DMS 273 (cell line): Measurements from ENCODE around the gene KLF11.
"Not testable (repeated sequence)": the region's sequence is repeated elsewhere in the genome, so short reads cannot be mapped to it uniquely, and the experiment has no call there.

Source experiments
- DNase-seq: peaks from one replicate; lab custom pipeline; 2025; ENCODE audit not compliant: unreplicated experiment; lab: John Stamatoyannopoulos, UW

Gene KLF11

DNA sequence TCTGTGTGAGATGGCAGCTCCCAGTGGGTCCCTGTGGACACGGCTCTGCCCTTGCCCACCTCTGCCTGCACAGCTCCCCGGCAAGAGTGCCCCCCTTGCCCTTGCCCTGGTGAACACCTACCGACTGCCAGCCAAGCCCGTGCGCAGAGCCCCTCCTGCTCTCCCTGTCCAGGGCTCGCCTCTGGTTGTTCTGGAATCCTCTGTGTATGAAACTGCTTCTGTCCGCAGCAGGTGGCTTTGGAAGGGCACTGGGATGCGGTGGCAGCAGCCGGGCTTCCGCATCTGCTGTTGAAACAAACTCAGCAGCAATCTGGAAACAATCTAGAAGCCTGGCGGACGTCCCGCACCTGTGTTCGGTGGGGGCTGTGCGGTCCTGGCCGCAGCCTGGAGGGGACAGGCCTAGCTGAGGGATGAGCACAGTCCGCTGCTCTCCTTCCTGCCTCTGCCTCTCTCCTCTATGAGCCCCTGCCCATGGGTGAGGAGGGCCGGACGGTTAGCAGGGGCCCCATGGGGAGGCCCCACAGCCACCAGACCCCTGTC, 34.0 kb upstream of the KLF11 start:
- no peak for DNase-seq

DNA sequence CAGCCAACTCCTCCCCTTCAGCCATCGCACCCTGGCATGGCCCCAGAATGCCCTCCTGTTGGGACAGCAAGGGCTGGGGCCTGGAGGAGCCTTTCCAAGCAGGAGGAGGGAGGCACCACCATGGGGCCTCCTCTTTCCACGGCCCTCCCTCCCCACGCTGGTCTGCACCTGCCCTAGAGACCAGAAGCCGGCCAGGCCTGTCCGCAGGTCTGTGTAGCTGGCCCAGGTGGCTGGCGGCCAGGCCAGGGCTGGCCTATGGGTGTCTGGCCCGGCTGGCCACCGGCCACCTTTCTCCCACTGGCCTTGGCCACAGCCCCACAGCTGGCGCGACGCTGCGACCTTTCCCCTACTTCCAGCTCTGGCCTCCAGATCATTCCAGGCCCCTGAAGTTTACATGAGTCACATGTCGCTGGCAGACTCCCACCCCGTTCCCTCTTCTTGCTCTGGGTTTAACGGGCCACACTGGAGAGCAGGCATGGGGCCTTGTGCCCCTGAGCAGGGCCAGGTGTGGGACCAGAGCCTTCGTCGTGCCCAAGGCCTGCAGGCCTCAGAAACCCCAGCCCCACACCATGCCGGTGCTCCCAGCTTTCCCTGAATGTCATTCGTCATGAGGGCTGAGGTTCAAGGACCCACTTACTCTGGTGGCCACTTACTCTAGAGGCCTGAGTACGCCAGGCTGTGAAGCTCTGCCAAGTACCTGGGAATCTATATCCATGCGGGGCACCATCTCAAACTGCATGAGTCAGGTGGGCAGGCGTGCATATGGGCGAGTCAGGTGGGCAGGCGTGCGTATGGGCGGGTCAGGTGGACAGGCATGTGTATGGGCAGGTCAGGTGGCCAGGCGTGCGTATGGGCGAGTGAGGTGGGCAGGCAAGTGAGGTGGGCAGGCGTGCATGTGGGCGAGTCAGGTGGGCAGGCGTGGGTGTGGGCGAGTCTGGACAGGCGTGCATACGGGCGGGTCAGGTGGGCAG, 33.3 kb upstream of the KLF11 start:
- DNase-seq: no peak

DNA sequence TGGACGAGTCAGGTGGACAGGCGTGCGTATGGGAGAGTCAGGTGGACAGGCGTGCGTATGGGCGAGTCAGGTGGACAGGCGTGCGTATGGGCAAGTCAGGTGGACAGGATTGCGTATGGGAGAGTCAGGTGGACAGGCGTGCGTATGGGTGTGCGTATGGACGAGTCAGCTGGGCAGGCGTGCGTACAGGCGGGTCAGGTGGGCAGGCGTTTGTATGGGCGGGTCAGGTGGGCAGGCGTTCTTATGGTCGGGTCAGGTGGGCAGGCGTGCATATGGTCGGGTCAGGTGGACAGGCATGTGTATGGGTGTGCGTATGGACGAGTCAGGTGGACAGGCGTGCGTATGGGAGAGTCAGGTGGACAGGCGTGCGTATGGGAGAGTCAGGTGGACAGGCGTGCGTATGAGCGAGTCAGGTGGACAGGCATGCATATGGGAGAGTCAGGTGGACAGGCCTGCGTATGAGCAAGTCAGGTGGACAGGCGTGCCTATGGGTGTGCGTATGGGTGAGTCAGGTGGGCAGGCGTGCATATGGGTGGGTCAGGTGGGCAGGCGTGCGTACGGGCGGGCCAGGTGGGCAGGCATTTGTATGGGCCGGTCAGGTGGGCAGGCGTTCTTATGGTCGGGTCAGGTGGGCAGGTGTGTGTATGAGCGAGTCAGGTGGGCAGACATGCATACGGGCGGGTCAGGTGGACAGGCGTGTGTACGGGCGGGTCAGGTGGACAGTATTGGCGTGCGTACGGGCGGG, 32.3 kb upstream of the KLF11 start:
- not testable (repeated sequence) for DNase-seq

- DNase-seq: not testable (repeated sequence)
These were observed 31.6 kb upstream of the KLF11 start for GRCh38 chr2:10011606-10012325.

GRCh38 chr2:10012366-10012962, 30.9 kb upstream of the KLF11 start:
- DNase-seq: not testable (repeated sequence)

DNA sequence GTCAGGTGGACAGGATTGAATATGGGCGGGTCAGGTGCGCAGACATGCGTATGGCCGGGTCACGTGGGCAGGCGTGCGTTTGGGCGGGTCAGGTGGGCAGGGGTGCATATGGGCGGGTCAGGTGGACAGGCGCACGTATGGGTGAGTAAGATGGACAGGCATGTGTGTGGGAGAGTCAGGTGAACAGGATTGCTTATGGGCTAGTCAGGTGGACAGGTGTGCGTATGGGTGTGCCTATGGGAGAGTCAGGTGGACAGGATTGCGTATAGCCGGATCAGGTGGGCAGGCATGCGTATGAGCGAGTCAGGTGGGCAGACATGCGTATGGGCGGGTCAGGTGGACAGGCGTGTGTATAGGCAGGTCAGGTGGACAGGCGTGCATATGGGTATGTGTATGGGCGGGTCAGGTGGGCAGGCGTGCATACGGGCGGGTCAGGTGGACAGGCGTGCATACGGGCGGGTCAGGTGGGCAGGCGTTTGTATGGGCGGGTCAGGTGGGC, 30.3 kb upstream of the KLF11 start:
- DNase-seq: no peak

DNA sequence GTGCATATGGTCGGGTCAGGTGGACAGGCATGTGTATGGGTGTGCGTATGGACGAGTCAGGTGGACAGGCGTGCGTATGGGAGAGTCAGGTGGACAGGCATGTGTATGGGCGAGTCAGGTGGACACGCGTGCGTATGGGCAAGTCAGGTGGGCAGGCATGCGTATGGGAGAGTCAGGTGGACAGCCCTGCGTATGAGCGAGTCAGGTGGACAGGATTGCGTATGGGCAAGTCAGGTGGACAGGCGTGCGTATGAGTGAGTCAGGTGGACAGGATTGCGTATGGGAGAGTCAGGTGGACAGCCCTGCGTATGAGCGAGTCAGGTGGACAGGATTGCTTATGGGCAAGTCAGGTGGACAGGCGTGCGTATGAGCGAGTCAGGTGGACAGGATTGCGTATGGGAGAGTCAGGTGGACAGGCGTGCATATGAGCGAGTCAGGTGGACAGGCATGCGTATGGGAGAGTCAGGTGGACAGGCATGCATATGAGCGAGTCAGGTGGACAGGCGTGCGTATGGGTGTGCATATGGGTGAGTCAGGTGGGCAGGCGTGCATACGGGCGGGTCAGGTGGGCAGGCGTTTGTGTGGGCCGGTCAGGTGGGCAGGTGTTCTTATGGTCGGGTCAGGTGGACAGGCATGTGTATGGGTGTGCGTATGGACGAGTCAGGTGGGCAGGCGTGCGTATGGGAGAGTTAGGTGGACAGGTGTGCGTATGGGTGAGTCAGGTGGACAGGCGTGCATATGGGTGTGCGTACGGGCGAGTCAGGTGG, 29.5 kb upstream of the KLF11 start:
- DNase-seq: not testable (repeated sequence)

DNA sequence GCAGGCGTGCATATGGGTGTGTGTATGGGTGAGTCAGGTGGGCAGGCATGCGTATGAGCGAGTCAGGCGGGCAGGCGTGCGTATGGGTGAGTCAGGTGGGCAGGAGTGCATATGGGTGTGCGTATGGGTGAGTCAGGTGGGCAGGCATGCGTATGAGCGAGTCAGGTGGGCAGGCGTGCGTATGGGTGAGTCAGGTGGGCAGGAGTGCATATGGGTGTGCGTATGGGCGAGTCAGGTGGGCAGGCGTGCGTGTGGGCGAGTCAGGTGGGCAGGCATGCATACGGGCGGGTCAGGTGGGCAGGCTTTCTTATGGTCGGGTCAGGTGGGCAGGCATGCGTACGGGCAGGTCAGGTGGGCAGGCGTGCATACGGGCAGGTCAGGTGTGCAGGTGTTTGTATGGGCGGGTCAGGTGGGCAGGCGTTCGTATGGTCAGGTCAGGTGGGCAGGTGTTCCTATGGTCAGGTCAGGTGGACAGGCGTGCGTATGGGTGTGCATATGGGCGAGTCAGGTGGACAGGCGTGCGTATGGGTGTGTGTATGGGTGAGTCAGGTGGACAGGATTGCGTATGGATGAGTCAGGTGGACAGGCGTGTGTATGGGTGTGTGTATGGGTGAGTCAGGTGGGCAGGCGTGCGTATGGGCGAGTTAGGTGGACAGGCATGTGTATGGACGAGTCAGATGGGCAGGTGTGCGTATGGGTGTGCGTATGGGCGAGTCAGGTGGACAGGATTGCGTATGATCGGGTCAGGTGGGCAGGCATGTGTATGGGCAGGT, 28.7 kb upstream of the KLF11 start:
- no peak for DNase-seq

DNA sequence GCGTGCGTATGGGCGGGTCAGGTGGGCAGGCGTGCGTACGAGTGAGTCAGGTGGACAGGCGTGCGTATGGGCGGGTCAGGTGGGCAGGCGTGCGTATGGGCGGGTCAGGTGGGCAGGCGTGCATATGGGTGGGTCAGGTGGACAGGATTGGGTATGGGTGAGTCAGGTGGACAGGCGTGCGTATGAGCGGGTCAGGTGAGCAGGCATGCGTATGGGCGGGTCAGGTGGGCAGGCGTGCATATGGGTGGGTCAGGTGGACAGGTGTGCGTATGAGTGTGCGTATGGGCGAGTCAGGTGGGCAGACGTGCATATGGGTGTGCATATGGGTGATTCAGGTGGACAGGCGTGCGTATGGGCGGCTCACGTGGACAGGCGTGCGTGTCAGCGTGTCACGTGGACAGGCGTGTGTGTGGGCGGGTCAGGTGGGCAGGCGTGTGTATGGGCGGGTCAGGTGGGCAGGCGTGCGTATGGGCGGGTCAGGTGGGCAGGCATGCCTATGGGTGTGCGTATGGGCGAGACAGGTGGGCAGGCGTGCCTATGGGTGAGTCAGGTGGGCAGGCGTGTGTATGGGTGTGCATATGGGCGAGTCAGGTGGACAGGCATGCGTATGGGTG, 27.9 kb upstream of the KLF11 start:
- not testable (repeated sequence) for DNase-seq

DNA sequence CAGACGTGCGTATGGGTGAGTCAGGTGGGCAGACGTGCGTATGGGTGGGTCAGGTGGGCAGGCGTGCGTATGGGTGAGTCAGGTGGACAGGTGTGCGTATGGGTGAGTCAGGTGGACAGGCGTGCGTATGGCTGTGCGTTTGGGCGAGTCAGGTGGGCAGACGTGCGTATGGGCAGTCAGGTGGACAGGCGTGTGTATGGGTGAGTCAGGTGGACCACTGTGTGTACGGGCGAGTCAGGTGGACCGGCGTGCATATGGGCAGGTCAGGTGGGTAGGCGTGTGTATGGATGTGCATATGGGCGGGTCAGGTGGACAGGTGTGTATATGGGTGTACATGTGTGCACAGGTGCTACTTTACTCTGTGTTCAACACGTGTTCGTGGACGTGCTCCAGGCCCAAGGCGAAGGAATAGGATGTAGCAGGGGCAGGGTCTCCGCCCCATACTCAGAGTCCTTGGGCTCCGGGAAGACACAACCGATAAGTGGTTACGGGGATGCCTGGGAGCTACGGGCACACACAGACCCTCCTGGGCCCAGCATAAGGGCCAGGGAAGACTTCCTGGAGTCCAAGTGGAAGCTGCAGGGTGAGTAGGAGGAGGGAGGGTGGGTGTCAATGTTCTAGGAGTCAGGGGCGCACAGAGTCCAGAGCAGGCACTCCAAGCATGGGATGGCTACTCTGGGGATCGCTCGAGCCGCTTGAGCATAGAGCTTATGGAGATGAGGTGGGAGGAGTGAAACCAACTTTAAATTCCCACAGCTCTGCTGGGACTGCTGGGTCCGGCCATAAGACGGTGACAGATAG, 27.1 kb upstream of the KLF11 start:
- DNase-seq: no peak

- DNase-seq: no peak
These were observed 26.5 kb upstream of the KLF11 start for GRCh38 chr2:10016802-10017258.

GRCh38 chr2:10017313-10017941, 25.9 kb upstream of the KLF11 start:
- no peak for DNase-seq

GRCh38 chr2:10019174-10019573, 24.2 kb upstream of the KLF11 start:
- DNase-seq: no peak

DNA sequence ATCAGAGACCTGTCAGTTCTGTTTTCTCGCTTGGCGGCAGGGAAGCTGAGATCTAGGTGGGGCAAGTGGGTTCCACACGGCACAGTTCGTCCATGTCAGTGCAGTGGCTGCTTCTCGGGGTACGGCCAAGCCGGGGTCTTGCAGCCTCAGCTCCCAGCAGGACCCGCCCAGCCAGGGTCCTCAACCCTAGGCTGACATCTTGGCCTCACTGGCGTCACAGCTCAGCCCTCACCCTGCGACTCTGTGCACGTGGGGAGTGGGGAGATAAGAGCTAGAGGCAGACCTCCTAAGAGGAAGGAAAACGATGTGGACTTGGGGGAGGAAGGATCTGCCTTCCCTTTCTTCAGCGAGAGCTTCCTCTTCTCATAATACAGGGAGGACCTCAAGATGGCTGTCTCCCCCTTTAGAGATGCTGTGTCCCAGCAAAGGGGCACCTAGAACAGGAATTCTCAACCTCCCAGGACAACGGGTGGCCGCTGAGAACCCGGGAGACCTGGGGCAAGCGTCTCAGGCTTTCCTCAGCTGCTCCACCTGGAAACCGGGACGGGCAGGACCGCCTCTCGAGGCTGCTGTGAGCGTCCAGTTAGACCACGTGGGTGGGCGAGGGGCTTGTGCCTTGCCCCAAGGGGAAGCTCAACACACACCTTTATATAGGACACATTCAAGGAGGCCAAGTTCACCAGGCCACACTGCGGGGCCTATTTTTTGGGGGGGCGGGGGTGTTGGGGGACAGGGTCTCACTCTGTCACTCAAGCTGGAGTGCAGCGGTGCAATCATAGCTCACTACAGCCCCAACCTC, 23.5 kb upstream of the KLF11 start:
- no peak for DNase-seq

DNA sequence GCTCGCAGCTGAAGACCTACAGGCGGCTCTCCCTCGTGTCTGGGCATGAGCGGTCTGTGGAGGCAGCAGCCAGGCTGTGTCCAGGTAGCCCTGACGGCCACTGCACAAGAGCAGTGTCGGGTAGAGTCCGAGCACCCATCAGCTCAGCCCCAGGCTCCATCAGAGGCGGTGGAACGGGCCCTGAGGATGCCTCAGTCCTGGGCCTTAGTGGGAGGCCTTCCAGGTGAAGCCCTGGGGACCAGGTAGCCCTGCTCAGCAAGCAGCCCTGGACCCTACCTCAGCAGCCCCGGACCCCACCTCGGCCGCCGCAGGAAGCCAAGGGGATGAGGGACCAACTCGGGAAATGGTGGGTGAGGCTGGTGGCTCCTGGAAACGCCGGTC, 21.3 kb upstream of the KLF11 start:
- no peak for DNase-seq

DNA sequence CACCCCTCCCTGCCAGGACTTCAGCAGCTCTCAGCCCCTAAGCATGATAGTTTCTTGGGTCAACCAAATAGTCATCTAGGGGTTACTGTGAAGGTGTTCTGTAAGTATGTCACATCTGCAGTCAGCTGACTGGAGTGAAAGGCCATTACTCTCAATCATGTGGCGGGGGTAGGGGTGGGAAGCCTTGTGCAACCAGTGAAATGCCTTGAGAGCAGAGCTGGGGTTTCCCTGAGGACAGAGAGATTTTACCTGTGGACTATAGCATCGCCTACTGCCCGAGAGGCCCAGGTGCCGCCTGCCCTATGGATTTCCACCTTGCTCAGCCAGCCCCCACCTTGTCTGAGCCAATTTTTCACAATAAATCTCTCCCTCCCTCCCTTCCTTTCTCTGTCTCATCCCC, 20.9 kb upstream of the KLF11 start:
- no peak for DNase-seq
